Gastrocnemius medialis (tissue), 4 donors: Measurements from ENCODE around the gene MXI1.
"Not testable (repeated sequence)": the region's sequence is repeated elsewhere in the genome, so short reads cannot be mapped to it uniquely, and the experiment has no call there.

Source experiments
- CTCF ChIP-seq, 5 experiments: fragments of 450-650 bp in 3 of 5; fragments of 200-600 bp in 2 of 5; sonication (generic) in 2 of 5; IDR thresholded peaks in 4 of 5; conservative IDR thresholded peaks in 1 of 5; 1 replicate in 4 of 5; 2 replicates in 1 of 5; pipeline ENCODE4 v1.5.1; 2016 to 2019; ENCODE audit warnings: antibody characterized with exemption in 5 of 5, mild to moderate bottlenecking in 3 of 5, moderate library complexity in 3 of 5
- POLR2A ChIP-seq, 2 donors: fragments of 450-650 bp; IDR thresholded peaks; one replicate each; pipeline ENCODE4 v1.6.1; 2017; ENCODE audit warnings: antibody characterized with exemption in 2 of 2, mild to moderate bottlenecking in 2 of 2, moderate library complexity in 2 of 2

GRCh38 chr10:110247833-110248232 lies 40.4 kb downstream of the MXI1 start:
- TF ChIP-seq CTCF (IDR thresholded peaks at IDR 0.05 in 4 of 5, conservative IDR thresholded peaks at IDR 0.05 in 1 of 5); POLR2A (IDR thresholded peaks at IDR 0.05): not testable (repeated sequence)
